Endothelial cell of umbilical vein (primary cell): ENCODE results near the gene LYZL1.
"Not testable (repeated sequence)": the region's sequence is repeated elsewhere in the genome, so short reads cannot be mapped to it uniquely, and the experiment has no call there.

Source experiments
- GATA2 ChIP-seq: IDR thresholded peaks from 2 replicates; pipeline ENCODE4 v1.7.0; 2011; ENCODE audit warnings: low read depth, mild to moderate bottlenecking, moderate library complexity, mixed read lengths, low read length; ENCODE audit not compliant: insufficient read length, insufficient read depth
- MYC ChIP-seq: IDR thresholded peaks from one replicate; pipeline ENCODE4 v1.6.1; 2011; ENCODE audit warnings: mild to moderate bottlenecking, low read depth, low read length
- POLR2A ChIP-seq: IDR thresholded peaks from 2 replicates; pipeline ENCODE4 v1.6.1; 2012; ENCODE audit warnings: low read depth, mild to moderate bottlenecking, control low read depth, low read length
- POLR2AphosphoS5 ChIP-seq: IDR thresholded peaks from 2 replicates; pipeline ENCODE4 v1.6.1; 2012; ENCODE audit warnings: low read depth, mild to moderate bottlenecking, control low read depth, low read length, moderate library complexity; ENCODE audit not compliant: insufficient read depth
- TF ChIP-seq, protein P1 (sequence below), 2 donors: IDR thresholded peaks; 1 replicate in 1 of 2; 2 replicates in 1 of 2; pipeline ENCODE4 v1.5.1; 2011; ENCODE audit warnings: low read length in 2 of 2, mild to moderate bottlenecking in 2 of 2, moderate library complexity in 2 of 2, control low read depth in 1 of 2, inconsistent platforms in 1 of 2, low read depth in 1 of 2; ENCODE audit not compliant: insufficient read depth in 1 of 2; ENCODE audit errors: extremely low read depth in 1 of 2

DNA sequence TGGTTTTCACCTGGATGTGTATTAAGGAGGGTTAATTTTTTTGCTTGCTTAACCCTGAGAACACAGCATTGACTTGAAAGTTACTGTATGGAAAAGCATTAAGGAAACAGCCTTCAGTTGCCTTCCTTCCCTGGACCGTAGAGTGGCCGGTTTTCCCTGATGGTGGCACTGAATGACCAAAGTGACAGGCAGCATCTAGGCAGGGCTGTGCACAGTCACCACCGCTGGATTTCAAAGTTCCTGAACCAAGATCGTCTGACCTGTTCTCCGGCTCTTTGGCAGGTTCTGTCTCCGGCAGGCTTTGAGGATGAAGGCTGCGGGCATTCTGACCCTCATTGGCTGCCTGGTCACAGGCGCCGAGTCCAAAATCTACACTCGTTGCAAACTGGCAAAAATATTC, 2.7 kb downstream of the LYZL1 start:
- not testable (repeated sequence) for TF ChIP-seq MYC, GATA2, POLR2AphosphoS5, POLR2A
- TF ChIP-seq, protein P1, sequence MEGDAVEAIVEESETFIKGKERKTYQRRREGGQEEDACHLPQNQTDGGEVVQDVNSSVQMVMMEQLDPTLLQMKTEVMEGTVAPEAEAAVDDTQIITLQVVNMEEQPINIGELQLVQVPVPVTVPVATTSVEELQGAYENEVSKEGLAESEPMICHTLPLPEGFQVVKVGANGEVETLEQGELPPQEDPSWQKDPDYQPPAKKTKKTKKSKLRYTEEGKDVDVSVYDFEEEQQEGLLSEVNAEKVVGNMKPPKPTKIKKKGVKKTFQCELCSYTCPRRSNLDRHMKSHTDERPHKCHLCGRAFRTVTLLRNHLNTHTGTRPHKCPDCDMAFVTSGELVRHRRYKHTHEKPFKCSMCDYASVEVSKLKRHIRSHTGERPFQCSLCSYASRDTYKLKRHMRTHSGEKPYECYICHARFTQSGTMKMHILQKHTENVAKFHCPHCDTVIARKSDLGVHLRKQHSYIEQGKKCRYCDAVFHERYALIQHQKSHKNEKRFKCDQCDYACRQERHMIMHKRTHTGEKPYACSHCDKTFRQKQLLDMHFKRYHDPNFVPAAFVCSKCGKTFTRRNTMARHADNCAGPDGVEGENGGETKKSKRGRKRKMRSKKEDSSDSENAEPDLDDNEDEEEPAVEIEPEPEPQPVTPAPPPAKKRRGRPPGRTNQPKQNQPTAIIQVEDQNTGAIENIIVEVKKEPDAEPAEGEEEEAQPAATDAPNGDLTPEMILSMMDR (IDR thresholded peaks at IDR 0.05; ENCODE audit: extremely low read depth in 1 of 2, insufficient read depth in 1 of 2, low read depth in 1 of 2, low read length in 2 of 2), result not testable (repeated sequence)
